ENCODE results near the gene AACS. TPM values are rescaled to one million over a fixed set of nuclear protein-coding genes. Genes with fewer than 3 reads are reported as not detected.

Gene AACS
- total RNA-seq, 4 donors from 2014 or later: 38.0 to 53.3 (median 44.3) TPM

GRCh38 chr12:125129591-125130255 is 64.5 kb downstream of the AACS start:
- no peak overlapping the region for H3K27ac ChIP-seq
- 89 to 95% methylated on average over 13 to 15 of the region's 18 CpGs for WGBS, 2 donors
- TF ChIP-seq CTCF (IDR thresholded peaks at IDR 0.05) (no peak), POLR2A (IDR thresholded peaks at IDR 0.05) (no peak)
- H3K9me3 ChIP-seq: no peaks in the 10 kb centered on the region
- H3K4me3 ChIP-seq: no peak overlapping the region
- peaks cover 0 to 8% (median 0%) of the 10 kb centered on the region in 3 donors for H3K4me1 ChIP-seq
- DNase-seq: no peak
- H3K36me3 ChIP-seq: peaks cover 0 to 98% (median 0%) of the 10 kb centered on the region in 3 donors
- H3K27me3 ChIP-seq: no peaks in the 10 kb centered on the region
- intact Hi-C loops (cut with DNase I): no loop called here

- Histone ChIP-seq H3K27me3 (no peaks in the 10 kb centered on the region), H3K27ac (no peak overlapping the region), H3K9me3 (no peaks in the 10 kb centered on the region), H3K4me3 (no peak overlapping the region), H3K4me1 (no peaks in the 10 kb centered on the region), H3K36me3 (peaks cover 0 to 98% (median 0%) of the 10 kb centered on the region in 3 donors)
- 86 to 89% methylated on average over 7 to 8 of the region's 8 CpGs for WGBS, 2 donors
- intact Hi-C loops (cut with DNase I): no loop called here
- DNase-seq: no peak
- TF ChIP-seq CTCF (IDR thresholded peaks at IDR 0.05) (no peak), POLR2A (IDR thresholded peaks at IDR 0.05) (no peak)
These were observed 66.7 kb downstream of the AACS start for GRCh38 chr12:125131958-125132357.

- no peak for DNase-seq
- no peak for TF ChIP-seq POLR2A (IDR thresholded peaks at IDR 0.05)
- no peak for TF ChIP-seq CTCF (IDR thresholded peaks at IDR 0.05)
- no peaks in the 10 kb centered on the region for H3K4me1 ChIP-seq
- no peak overlapping the region for H3K27ac ChIP-seq
- no peaks in the 10 kb centered on the region for H3K9me3 ChIP-seq
- H3K36me3 ChIP-seq: peaks cover 0 to 98% (median 0%) of the 10 kb centered on the region in 3 donors
- H3K4me3 ChIP-seq: no peak overlapping the region
- intact Hi-C loops (cut with DNase I): no loop called here
- 85 to 93% methylated on average over 13 to 15 of the region's 16 CpGs for WGBS, 2 donors
- H3K27me3 ChIP-seq: no peaks in the 10 kb centered on the region
These were observed 67.6 kb downstream of the AACS start for GRCh38 chr12:125132698-125133400.

GRCh38 chr12:125133616-125134015 is 68.4 kb downstream of the AACS start:
- intact Hi-C loops (cut with DNase I): no loop called here
- WGBS, 2 donors: 90% methylated on average over 2 of the region's 12 CpGs; no CpG with 5 or more reads in 1 of the 2 donors
- H3K9me3 ChIP-seq: no peaks in the 10 kb centered on the region
- no peak overlapping the region for H3K4me3 ChIP-seq
- TF ChIP-seq CTCF (IDR thresholded peaks at IDR 0.05): no peak
- TF ChIP-seq POLR2A (IDR thresholded peaks at IDR 0.05): no peak
- H3K36me3 ChIP-seq: peaks cover 0 to 96% (median 0%) of the 10 kb centered on the region in 3 donors
- no peak overlapping the region for H3K27ac ChIP-seq
- no peaks in the 10 kb centered on the region for H3K27me3 ChIP-seq
- no peaks in the 10 kb centered on the region for H3K4me1 ChIP-seq
- DNase-seq: no peak

- intact Hi-C loops (cut with DNase I): no loop called here
- DNase-seq: no peak
- H3K36me3 ChIP-seq: peaks cover 0 to 96% (median 0%) of the 10 kb centered on the region in 3 donors
- no peak overlapping the region for H3K4me3 ChIP-seq
- H3K9me3 ChIP-seq: no peaks in the 10 kb centered on the region
- H3K27me3 ChIP-seq: no peaks in the 10 kb centered on the region
- H3K27ac ChIP-seq: no peak overlapping the region
- no peaks in the 10 kb centered on the region for H3K4me1 ChIP-seq
- TF ChIP-seq CTCF (IDR thresholded peaks at IDR 0.05): no peak
- no peak for TF ChIP-seq POLR2A (IDR thresholded peaks at IDR 0.05)
- 80 to 93% methylated on average over 3 to 10 of the region's 14 CpGs for WGBS, 2 donors
These were observed 69.3 kb downstream of the AACS start for GRCh38 chr12:125134576-125134975.

All from esophagus squamous epithelium (tissue), 5 donors.